Measurements from ENCODE around the gene TGIF2. TPM values are rescaled to one million over a fixed set of nuclear protein-coding genes. Genes with fewer than 3 reads are reported as not detected.

TGIF2 gene
- total RNA-seq, 1 experiment from 2014 or later = 13.8 TPM

- in situ Hi-C loops (cut with HindIII; ENCODE audit: low pct_unique_long_range_greater_than_20kb, low sequenced_read_pairs) = no loop called here
- no peak for DNase-seq (ENCODE audit: low read depth, low spot score)
Measured at GRCh38 chr20:36571564-36572504, 1.6 kb upstream of the TGIF2 start.

DNA sequence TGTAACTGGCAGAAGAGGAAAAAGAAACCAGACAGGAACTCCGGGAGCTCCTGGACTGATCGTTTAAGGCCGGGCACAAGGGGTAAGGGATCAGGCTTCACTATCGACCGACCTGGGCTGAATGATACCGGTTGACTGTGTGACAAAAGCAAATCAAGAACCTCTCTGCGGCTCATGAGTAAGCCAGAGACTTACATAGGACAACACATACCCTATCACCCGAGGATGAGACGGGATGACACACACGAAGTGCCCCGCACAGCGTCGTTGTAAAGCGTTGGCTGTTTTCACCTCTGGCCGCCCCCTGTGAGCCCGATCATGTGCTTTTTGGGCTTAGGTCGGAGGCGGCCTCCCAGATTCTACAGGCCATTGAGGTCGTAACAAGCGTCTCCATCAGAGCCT lies 695 bp upstream of the TGIF2 start:
- in situ Hi-C loops (cut with HindIII; ENCODE audit: low pct_unique_long_range_greater_than_20kb, low sequenced_read_pairs) = no loop called here
- peak; percentile 37 for DNase-seq (ENCODE audit: low read depth, low spot score)

- in situ Hi-C loops (cut with HindIII; ENCODE audit: low pct_unique_long_range_greater_than_20kb, low sequenced_read_pairs) = no loop called here
- DNase-seq (ENCODE audit: low read depth, low spot score) = peak; percentile 12
Measured at GRCh38 chr20:36573798-36574365, 485 bp downstream of the TGIF2 start.

GRCh38 chr20:36574366-36575135 lies 1.2 kb downstream of the TGIF2 start:
- peak; percentile 27 for DNase-seq (ENCODE audit: low read depth, low spot score)
- in situ Hi-C loops (cut with HindIII; ENCODE audit: low pct_unique_long_range_greater_than_20kb, low sequenced_read_pairs) = no loop called here

- DNase-seq (ENCODE audit: low read depth, low spot score) = no peak
- in situ Hi-C loops (cut with HindIII; ENCODE audit: low pct_unique_long_range_greater_than_20kb, low sequenced_read_pairs) = no loop called here
Measured at GRCh38 chr20:36576081-36576445, 2.7 kb downstream of the TGIF2 start.

DNA sequence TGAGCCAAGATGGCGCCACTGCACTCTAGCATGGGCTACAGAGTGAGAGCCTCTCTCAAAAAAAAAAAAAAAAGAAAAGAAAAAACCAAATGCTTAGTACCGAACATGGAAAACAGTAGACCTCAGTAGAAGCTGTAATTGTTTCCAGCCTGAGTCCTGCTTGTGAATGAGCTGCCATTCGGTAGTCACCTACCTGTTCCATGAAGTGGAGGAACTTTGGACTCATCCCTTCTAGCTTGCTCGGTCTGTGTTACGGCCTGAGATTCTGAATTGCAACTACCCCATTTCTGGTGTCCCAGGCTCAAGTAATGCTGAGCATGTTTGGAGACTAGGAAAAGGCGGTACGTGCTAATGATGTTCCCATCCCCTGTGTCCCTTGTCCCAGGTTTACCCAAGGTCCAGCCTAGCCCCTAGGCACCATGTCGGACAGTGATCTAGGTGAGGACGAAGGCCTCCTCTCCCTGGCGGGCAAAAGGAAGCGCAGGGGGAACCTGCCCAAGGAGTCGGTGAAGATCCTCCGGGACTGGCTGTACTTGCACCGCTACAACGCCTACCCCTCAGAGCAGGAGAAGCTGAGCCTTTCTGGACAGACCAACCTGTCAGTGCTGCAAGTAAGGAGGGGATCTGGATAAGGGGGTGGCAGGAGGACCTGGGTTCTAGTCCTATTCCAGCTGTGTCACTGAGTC lies 5.1 kb downstream of the TGIF2 start:
- in situ Hi-C loops (cut with HindIII; ENCODE audit: low pct_unique_long_range_greater_than_20kb, low sequenced_read_pairs) = no loop called here
- no peak for DNase-seq (ENCODE audit: low read depth, low spot score)

- in situ Hi-C loops (cut with HindIII; ENCODE audit: low pct_unique_long_range_greater_than_20kb, low sequenced_read_pairs) = no loop called here
- DNase-seq (ENCODE audit: low read depth, low spot score) = no peak
Measured at GRCh38 chr20:36579996-36580545, 6.7 kb downstream of the TGIF2 start.

DNA sequence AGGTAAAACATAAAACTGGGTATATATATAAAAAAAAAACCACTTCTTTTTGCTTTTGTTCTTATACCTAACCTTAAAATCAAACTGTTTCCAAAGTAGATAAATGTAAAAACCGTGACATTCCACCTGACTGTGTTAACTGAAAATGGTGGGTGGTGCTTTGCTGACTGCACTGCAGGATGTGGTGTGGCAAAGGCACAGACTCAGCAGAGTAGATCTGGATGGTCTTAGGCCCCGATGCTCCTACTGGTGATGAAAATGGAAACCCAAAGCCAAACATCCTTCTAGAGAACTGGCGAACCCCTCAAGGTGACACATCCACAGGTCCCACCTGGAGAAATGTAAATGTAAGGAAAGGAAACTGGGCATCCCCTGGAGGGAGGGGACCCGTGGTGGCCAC lies 8.9 kb downstream of the TGIF2 start:
- no peak for DNase-seq (ENCODE audit: low read depth, low spot score)
- in situ Hi-C loops (cut with HindIII; ENCODE audit: low pct_unique_long_range_greater_than_20kb, low sequenced_read_pairs) = no loop called here

DNA sequence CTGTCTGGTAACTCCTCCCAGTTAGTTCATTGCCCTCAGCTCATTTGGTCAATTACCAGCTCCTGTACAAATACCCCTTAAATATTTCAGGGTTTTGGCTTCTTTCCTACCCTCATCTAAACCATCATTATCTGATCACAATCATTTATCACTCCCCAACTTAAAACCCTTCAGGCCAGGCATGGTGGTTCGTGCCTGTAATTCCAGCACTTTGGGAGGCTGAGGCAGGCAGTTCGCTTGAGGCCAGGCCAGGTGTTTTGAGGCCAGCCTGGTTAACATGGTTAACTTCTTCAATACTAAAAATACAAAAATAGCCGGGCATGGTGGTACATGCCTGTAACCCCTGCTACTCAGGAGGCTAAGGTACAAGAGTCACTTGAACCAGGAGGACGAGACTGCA lies 9.4 kb downstream of the TGIF2 start:
- in situ Hi-C loops (cut with HindIII; ENCODE audit: low pct_unique_long_range_greater_than_20kb, low sequenced_read_pairs) = no loop called here
- no peak for DNase-seq (ENCODE audit: low read depth, low spot score)

DNA sequence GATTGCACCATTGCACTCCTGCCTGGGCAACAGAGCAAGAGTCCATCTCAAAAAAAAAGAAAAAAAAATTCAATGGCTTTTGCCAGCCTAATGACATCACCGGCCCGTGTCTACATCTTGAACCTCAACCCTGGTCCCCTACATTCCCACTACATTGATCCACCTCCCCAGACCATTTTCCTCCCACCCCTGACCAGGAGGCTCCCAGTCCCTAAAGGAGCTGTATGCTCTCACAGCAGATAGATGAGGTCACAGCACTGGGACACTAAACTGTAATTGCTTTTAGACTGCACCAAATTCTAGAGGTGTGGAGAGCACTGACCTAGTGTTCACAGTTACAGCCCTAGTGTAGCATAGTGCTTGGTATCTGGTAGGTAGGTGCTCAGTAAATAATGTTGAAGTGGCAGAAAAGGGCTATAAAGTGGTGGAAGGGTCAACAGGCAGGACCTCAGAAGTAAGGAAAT lies 10.7 kb downstream of the TGIF2 start:
- no peak for DNase-seq (ENCODE audit: low read depth, low spot score)
- in situ Hi-C loops (cut with HindIII; ENCODE audit: low pct_unique_long_range_greater_than_20kb, low sequenced_read_pairs) = no loop called here

DNA sequence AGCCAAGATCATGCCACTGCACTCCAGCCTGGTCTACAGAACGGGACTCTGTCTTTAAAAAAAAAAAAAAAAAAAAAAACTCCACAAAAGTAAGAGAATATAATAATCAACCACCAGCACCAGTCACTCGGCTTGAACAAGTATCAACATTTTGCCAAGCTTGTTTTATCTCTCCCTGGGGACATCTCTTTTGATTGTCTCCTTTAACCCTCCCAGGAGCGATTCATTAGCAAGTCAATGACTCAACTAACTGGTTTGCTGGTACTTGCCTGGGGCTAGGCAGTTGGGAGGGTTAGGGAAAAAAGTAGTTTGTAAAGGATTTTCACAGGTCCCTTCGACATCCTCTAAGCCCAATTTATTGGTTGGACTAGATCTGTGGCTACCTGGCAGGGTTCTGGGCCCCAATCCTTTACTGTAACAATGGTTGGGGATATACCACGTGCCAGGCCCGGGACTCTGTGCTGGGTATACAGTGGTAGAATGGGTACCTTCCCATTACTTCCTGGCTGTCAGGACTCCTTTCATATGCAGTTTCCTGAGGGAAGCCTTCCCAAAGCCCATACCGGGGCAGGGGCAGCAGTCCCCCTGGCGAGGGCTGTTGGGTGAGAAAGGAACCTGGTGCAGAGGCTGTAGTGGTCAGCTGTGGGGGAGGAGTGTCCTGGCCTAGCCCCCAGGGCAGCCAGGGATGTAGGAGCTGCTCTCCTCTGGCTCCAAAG lies 12.2 kb downstream of the TGIF2 start:
- DNase-seq (ENCODE audit: low read depth, low spot score) = peak; percentile 78
- in situ Hi-C loops (cut with HindIII; ENCODE audit: low pct_unique_long_range_greater_than_20kb, low sequenced_read_pairs) = no loop called here

DNA sequence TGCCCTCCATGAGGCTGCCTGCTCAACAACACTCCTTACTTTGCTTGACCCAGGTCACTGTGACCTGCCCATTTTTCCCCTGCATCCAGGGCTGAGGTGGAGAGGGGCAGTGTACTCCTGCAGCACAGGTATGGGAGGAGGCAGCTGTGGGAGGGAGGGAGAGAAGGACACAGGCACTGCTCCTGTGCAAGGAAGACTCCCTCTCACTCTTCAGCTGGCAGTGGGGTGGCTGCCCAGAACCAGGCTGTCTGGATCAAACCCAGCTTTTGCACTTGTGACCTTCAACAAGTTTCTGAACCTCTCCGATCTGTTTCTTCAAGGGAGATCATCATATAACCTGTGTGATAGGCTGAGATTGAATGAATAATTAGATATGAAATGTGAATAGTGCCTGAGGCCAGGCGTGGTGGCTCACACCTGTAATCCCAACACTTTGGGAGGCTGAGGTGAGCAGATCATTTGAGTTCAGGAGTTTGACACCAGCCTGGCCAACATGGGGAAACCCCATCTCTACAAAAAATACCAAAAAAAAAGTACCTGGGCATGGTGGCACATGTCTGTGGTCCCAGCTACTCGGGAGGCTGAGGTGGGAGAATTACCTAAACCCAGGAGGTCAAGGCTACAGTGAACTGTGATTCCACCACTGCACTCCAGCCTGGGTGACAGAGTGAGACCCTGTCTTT lies 14.1 kb downstream of the TGIF2 start:
- DNase-seq (ENCODE audit: low read depth, low spot score) = no peak
- in situ Hi-C loops (cut with HindIII; ENCODE audit: low pct_unique_long_range_greater_than_20kb, low sequenced_read_pairs) = no loop called here

- in situ Hi-C loops (cut with HindIII; ENCODE audit: low pct_unique_long_range_greater_than_20kb, low sequenced_read_pairs) = no loop called here
- no peak for DNase-seq (ENCODE audit: low read depth, low spot score)
Measured at GRCh38 chr20:36591281-36591680, 17.9 kb downstream of the TGIF2 start.

GRCh38 chr20:36591854-36592641 lies 18.7 kb downstream of the TGIF2 start:
- DNase-seq (ENCODE audit: low read depth, low spot score) = peak; percentile 72
- in situ Hi-C loops (cut with HindIII; ENCODE audit: low pct_unique_long_range_greater_than_20kb, low sequenced_read_pairs) = no loop called here

DNA sequence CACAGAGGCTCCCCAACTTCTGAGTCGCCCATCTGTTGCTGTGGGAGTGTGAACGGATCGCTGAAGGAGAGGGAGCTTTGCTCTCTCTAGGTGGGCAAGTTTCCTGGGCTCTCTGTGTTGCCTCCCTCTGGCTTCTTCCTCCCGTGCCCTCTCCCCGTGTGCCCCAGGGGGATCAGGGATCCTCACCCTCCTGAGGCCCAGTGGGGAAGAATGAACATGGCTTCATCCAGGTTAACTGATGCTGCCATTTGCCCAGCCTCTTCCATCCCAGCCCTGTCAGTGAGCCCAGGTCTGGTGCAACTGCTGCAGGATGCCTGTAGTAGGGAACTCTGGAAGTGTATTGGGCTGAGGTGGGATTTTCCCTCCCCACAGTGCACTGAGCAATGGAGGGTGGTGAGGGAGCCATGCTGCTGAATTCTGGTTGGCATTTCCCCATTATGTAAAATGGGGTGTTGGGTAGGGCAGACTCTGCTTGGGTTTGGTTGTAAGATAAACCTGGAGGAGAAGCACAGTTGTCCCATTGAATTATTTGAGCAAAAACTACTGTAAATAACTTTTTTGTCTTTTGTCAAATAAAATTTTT lies 20.0 kb downstream of the TGIF2 start:
- no peak for DNase-seq (ENCODE audit: low read depth, low spot score)

More for the DNA sequence above, 20.0 kb downstream of the TGIF2 start:
- in situ Hi-C loops (cut with HindIII; ENCODE audit: low pct_unique_long_range_greater_than_20kb, low sequenced_read_pairs) = no loop called here

All from SK-MEL-5 (cell line).